GM21367 (cell line): ENCODE results near the gene HIRA.

Source experiments
- ATAC-seq: cut with Tn5 transposase; IDR thresholded peaks from one replicate; pipeline ENCODE4 v1.9.1; 2021; ENCODE audit not compliant: unreplicated experiment

HIRA gene

GRCh38 chr22:19431649-19432132 lies at the start of gene HIRA:
TSS of gene HIRA (minus strand) at chr22:19431733. CDS start at chr22:19431476, 257 bp downstream.
- peak; percentile 23 for ATAC-seq

- ATAC-seq = no peak
These were observed 49.3 kb upstream of the HIRA start for GRCh38 chr22:19480789-19481188.

- ATAC-seq = peak; percentile 1
These were observed 48.6 kb upstream of the HIRA start for GRCh38 chr22:19480173-19480568.

- ATAC-seq = peak; percentile 77
These were observed 48.0 kb upstream of the HIRA start, which contains the start of gene CDC45 for GRCh38 chr22:19479355-19480172. TSS of gene CDC45 (plus strand) at chr22:19479920. CDS start at chr22:19479969, 49 bp downstream.

GRCh38 chr22:19478901-19479354 lies 47.4 kb upstream of the HIRA start, which contains the start of gene UFD1:
TSS of gene UFD1 (minus strand) at chr22:19479193. CDS start at chr22:19479085, 108 bp downstream.
- peak; percentile 35 for ATAC-seq

GRCh38 chr22:19478045-19478900 lies 46.7 kb upstream of the HIRA start:
- no peak for ATAC-seq

GRCh38 chr22:19477321-19478044 lies 46.0 kb upstream of the HIRA start:
- ATAC-seq = no peak

GRCh38 chr22:19476023-19476422 lies 44.5 kb upstream of the HIRA start:
- no peak for ATAC-seq

GRCh38 chr22:19473578-19473977 lies 42.0 kb upstream of the HIRA start:
- no peak for ATAC-seq

- no peak for ATAC-seq
These were observed 40.7 kb upstream of the HIRA start for GRCh38 chr22:19472233-19472632.

GRCh38 chr22:19471572-19471971 lies 40.0 kb upstream of the HIRA start:
- no peak for ATAC-seq

- no peak for ATAC-seq
These were observed 38.5 kb upstream of the HIRA start for GRCh38 chr22:19470010-19470409.

- no peak for ATAC-seq
These were observed 37.9 kb upstream of the HIRA start for GRCh38 chr22:19469421-19469820.

- ATAC-seq = no peak
These were observed 36.4 kb upstream of the HIRA start for GRCh38 chr22:19467912-19468311.

- ATAC-seq = no peak
These were observed 35.6 kb upstream of the HIRA start for GRCh38 chr22:19466848-19467752.

- no peak for ATAC-seq
These were observed 34.7 kb upstream of the HIRA start for GRCh38 chr22:19466126-19466716.

- no peak for ATAC-seq
These were observed 33.4 kb upstream of the HIRA start for GRCh38 chr22:19464975-19465374.

GRCh38 chr22:19464546-19464945 lies 33.0 kb upstream of the HIRA start:
- ATAC-seq = no peak
